HepG2 (cell line): ENCODE data around the gene OR2H1. TPM values are rescaled to one million over a fixed set of nuclear protein-coding genes. Genes with fewer than 3 reads are reported as not detected.

Source experiments
- ATAC-seq: fragments of 200-7000 bp; cut with Tn5 transposase; 3 replicates; pipeline ENCODE4 v1.9.1; 2020; ENCODE audit warnings: mild to moderate bottlenecking, moderate library complexity
- BruUV-seq: library from RNA; stranded (reverse); fragments of 400-500 nt; replicated peaks from 2 replicates; lab custom pipeline; 2021; lab: Mats Ljungman, UMichigan
- CTCF ChIA-PET: fragments of 300-600 bp; formaldehyde crosslinking; extraction: SDS; loops from one replicate; lab custom pipeline; 2021; ENCODE audit warnings: low total read pairs, inconsistent platforms, low intra/inter-chr PET ratio; lab: Yijun Ruan, JAX
- POLR2A ChIA-PET: fragments of 350-600 bp; sonication (Branson Sonifier 250); formaldehyde crosslinking; loops from one replicate; lab custom pipeline; 2020; ENCODE audit warnings: antibody characterized with exemption, inconsistent platforms; lab: Yijun Ruan, JAX
- DNase-seq: peaks from one replicate; pipeline ENCODE4 v3.0.0-alpha.2; 2015; ENCODE audit warnings: low spot score
- FAIRE-seq: peaks from 3 replicates; lab custom pipeline; 2011; peaks lifted over from hg19 to GRCh38; lab: Jason Lieb, UNC
- H2AFZ ChIP-seq: one replicate; pipeline ENCODE4 v1.6.1; 2011; ENCODE audit warnings: low read length, inconsistent platforms
- H3K27ac ChIP-seq: fragments of 300-600 bp; 3 replicates; pipeline ENCODE4 v1.8.0; 2011; ENCODE audit warnings: mixed run types, mild to moderate bottlenecking, mixed read lengths, low read length, inconsistent platforms; ENCODE audit not compliant: insufficient read depth; ENCODE audit errors: extremely low read length
- H3K27me3 ChIP-seq, 2 experiments: fragments of 200-600 bp in 1 of 2; 2 replicates in 1 of 2; 3 replicates in 1 of 2; pipeline versions ENCODE4 v1.6.0 to v1.8.0; 2011; ENCODE audit warnings: low read length in 2 of 2, mild to moderate bottlenecking in 2 of 2, moderate library complexity in 2 of 2, inconsistent platforms in 1 of 2; ENCODE audit not compliant: insufficient read depth in 2 of 2, control insufficient read depth in 1 of 2
- H3K36me3 ChIP-seq, 2 experiments: fragments of 200-600 bp in 1 of 2; replicated peaks in 1 of 2; 2 replicates in 1 of 2; 3 replicates in 1 of 2; pipeline versions ENCODE4 v1.5.1 to v1.8.0; 2011; ENCODE audit warnings: low read length in 2 of 2, inconsistent platforms in 1 of 2; ENCODE audit not compliant: insufficient read depth in 2 of 2, control insufficient read depth in 1 of 2
- H3K4me1 ChIP-seq: 2 replicates; pipeline ENCODE4 v1.5.1; 2012; ENCODE audit warnings: low read length, inconsistent platforms; ENCODE audit not compliant: insufficient read depth
- H3K4me2 ChIP-seq: 2 replicates; pipeline ENCODE4 v1.6.0; 2011; ENCODE audit warnings: low read depth, low read length, inconsistent platforms
- H3K4me3 ChIP-seq, 3 experiments: fragments of 200-600 bp in 1 of 3; sonication (generic), shearing (Covaris generic) in 1 of 3; replicated peaks in 1 of 3; 2 replicates each; pipeline ENCODE4 v1.5.1; 2011 to 2016; ENCODE audit warnings: low read length in 3 of 3, inconsistent platforms in 2 of 3, low read depth in 2 of 3, mild to moderate bottlenecking in 2 of 3, control low read depth in 1 of 3, mixed read lengths in 1 of 3; ENCODE audit not compliant: insufficient read depth in 1 of 3
- H3K79me2 ChIP-seq: one replicate; pipeline ENCODE4 v1.6.1; 2011; ENCODE audit warnings: low read length, inconsistent platforms; ENCODE audit not compliant: insufficient read depth
- H3K9ac ChIP-seq: 2 replicates; pipeline ENCODE4 v1.6.0; 2011; ENCODE audit warnings: mild to moderate bottlenecking, low read depth, low read length, inconsistent platforms; ENCODE audit not compliant: insufficient read depth
- H3K9me3 ChIP-seq: 2 replicates; pipeline ENCODE4 v1.5.1; 2012; ENCODE audit warnings: mild to moderate bottlenecking, low read length
- H4K20me1 ChIP-seq: 2 replicates; pipeline ENCODE4 v1.6.0; 2011; ENCODE audit warnings: inconsistent platforms, mild to moderate bottlenecking, low read length, moderate library complexity; ENCODE audit not compliant: insufficient read depth
- DR1 ChIP-seq: sonication (generic); formaldehyde crosslinking; IDR thresholded peaks from 2 replicates; pipeline ENCODE4 v1.8.0; 2021; ENCODE audit warnings: mild to moderate bottlenecking, missing genetic modification reagents, inconsistent platforms
- GPN1 ChIP-seq: sonication (generic); formaldehyde crosslinking; IDR thresholded peaks from 2 replicates; pipeline ENCODE4 v1.5.1; 2020; ENCODE audit warnings: missing genetic modification reagents, borderline replicate concordance
- HMG20A ChIP-seq: IDR thresholded peaks from 2 replicates; pipeline ENCODE4 v1.6.1; 2016; ENCODE audit warnings: borderline replicate concordance
- IKZF4 ChIP-seq: sonication (generic); formaldehyde crosslinking; IDR thresholded peaks from 2 replicates; pipeline ENCODE4 v1.5.1; 2020; ENCODE audit warnings: borderline replicate concordance, mild to moderate bottlenecking, low read depth, missing genetic modification reagents; ENCODE audit errors: not compliant biosample characterization
- MTF2 ChIP-seq: sonication (generic); formaldehyde crosslinking; IDR thresholded peaks from 2 replicates; pipeline ENCODE4 v1.5.0; 2020; ENCODE audit warnings: missing genetic modification reagents, borderline replicate concordance
- SIX1 ChIP-seq: sonication (generic); formaldehyde crosslinking; IDR thresholded peaks from 2 replicates; pipeline ENCODE4 v1.4.0; 2020; ENCODE audit warnings: missing genetic modification reagents, borderline replicate concordance
- ZNF33B ChIP-seq: sonication (generic); formaldehyde crosslinking; IDR thresholded peaks from 2 replicates; pipeline ENCODE4 v1.5.1; 2020; ENCODE audit warnings: mild to moderate bottlenecking, missing genetic modification reagents
- ZNF644 ChIP-seq: IDR thresholded peaks from 2 replicates; pipeline ENCODE4 v1.6.1; 2016; ENCODE audit warnings: low read depth
- ZNF749 ChIP-seq: sonication (generic); formaldehyde crosslinking; IDR thresholded peaks from 2 replicates; pipeline ENCODE4 v1.8.0; 2022; ENCODE audit warnings: mild to moderate bottlenecking, missing genetic modification reagents, moderate library complexity, borderline replicate concordance
- WGBS: methylation state at CpG from one replicate; pipeline ENCODE4 v1.1.6; 2017; ENCODE audit warnings: low lambda C conversion rate; 5-methylcytosine and 5-hydroxymethylcytosine counted together
- in situ Hi-C: cut with HindIII; loops from 2 replicates; pipeline ENCODE4 v1.10.0; 2017; ENCODE audit warnings: low pct_unique_long_range_greater_than_20kb; ENCODE audit not compliant: extremely low pct_ligation_motif_present
- intact Hi-C: fragments of 100-400 bp; cut with micrococcal nuclease; formaldehyde crosslinking; loops from one replicate; pipeline ENCODE4 v1.10.0; 2022; ENCODE audit not compliant: unreplicated experiment
- polyA plus RNA-seq, 8 experiments: library from polyadenylated mRNA; depleted of rRNA in 3 of 8; stranded (reverse) in 7 of 8; unstranded in 1 of 8; fragments of >200 nt; fragmentation: Illumina TruSeq in 4 of 8; extraction: Trizol in 4 of 8; gene quantifications; 2 replicates each; pipeline versions ENCODE4 v1.2.1 to v1.2.3, GENCODE V29; 2011 to 2016; ENCODE audit warnings: low read depth in 4 of 8, missing spikeins in 1 of 8, mixed read lengths in 1 of 8; ENCODE audit not compliant: insufficient read depth in 1 of 8
- total RNA-seq, 5 experiments: library from RNA; depleted of rRNA; stranded (reverse); fragments of >200 nt; fragmentation: Illumina TruSeq; extraction: Trizol; gene quantifications; 2 replicates each; pipeline ENCODE4 v1.2.3, GENCODE V29; 2016; ENCODE audit warnings: low read depth in 1 of 5
- TF ChIP-seq, protein P1 (sequence below): IDR thresholded peaks from 2 replicates; pipeline ENCODE4 v1.6.1; 2016; ENCODE audit warnings: control low read depth
- TF ChIP-seq, protein P2 (sequence below): sonication (generic); formaldehyde crosslinking; IDR thresholded peaks from 2 replicates; pipeline ENCODE4 v1.8.1; 2023; ENCODE audit warnings: missing genetic modification reagents, inconsistent platforms, borderline replicate concordance

Gene OR2H1
- total and polyA plus RNA-seq, 2 of the 13 experiments (the other 11 are each of a cell fraction or from before 2014, with no cell fraction given): 0.15 TPM; not detected in 1

DNA sequence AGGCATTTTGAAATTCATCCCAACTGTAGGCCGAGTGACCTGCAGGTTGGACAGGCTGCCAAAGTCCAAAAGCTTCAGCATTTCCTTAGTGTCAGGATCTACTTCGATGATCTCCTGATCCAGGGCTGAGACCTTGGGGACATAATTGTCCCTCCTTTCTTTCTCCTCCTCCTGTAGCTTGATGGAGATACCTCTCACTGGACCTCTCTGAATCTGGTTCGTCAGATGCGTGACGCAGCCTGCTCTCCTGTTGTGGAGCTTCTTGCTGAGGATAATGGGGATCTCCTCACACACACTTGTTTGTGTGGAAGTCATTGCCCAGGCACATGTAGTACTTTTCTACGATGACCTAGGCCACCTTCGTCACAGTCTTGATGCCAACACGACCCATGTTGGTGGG lies 32.3 kb downstream of the OR2H1 start:
- TF ChIP-seq DR1 (CRISPR knock-in tag): no peak
- TF ChIP-seq, protein P1, sequence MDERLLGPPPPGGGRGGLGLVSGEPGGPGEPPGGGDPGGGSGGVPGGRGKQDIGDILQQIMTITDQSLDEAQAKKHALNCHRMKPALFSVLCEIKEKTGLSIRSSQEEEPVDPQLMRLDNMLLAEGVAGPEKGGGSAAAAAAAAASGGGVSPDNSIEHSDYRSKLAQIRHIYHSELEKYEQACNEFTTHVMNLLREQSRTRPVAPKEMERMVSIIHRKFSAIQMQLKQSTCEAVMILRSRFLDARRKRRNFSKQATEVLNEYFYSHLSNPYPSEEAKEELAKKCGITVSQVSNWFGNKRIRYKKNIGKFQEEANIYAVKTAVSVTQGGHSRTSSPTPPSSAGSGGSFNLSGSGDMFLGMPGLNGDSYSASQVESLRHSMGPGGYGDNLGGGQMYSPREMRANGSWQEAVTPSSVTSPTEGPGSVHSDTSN (CRISPR knock-in tag): no peak
- no peak for TF ChIP-seq ZNF644 (CRISPR knock-in tag)
- TF ChIP-seq, protein P2, sequence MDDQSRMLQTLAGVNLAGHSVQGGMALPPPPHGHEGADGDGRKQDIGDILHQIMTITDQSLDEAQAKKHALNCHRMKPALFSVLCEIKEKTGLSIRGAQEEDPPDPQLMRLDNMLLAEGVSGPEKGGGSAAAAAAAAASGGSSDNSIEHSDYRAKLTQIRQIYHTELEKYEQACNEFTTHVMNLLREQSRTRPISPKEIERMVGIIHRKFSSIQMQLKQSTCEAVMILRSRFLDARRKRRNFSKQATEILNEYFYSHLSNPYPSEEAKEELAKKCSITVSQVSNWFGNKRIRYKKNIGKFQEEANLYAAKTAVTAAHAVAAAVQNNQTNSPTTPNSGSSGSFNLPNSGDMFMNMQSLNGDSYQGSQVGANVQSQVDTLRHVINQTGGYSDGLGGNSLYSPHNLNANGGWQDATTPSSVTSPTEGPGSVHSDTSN (CRISPR knock-in tag): no peak
- no peak for TF ChIP-seq MTF2 (CRISPR knock-in tag)
- TF ChIP-seq ZNF33B (CRISPR knock-in tag): no peak
- no TSS peak for BruUV-seq

DNA sequence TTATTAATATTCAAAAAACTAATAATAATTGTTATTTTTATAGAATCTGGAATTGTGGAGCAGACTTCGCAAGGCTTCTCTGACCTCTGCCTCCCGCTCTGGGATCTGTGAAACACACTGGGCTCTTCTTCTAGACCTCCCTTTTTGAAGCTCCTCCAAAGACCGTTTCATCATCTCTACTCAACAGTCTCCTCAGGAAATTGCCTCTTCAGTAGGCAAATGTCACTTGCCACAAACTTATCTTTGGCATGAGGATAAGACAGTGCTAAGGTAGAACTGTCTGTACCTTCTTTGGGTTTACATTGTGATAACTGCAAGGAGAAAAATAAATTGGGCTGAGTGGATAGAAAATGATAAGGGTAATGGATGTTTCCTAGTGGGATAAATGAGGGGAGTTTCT lies 33.1 kb downstream of the OR2H1 start:
- intact Hi-C loops (no loop called here), in situ Hi-C loops (no loop called here)
- H2AFZ ChIP-seq: no peak overlapping the region
- H3K9me3 ChIP-seq: no peaks in the 10 kb centered on the region
- BruUV-seq: no TSS peak
- no peak for ATAC-seq
- no peak overlapping the region for H3K4me2 ChIP-seq
- no peak overlapping the region for H3K4me3 ChIP-seq
- H3K27me3 ChIP-seq: no peaks in the 10 kb centered on the region
- no peak for DNase-seq
- WGBS: 28% methylated on average over 3 of the region's 3 CpGs
- POLR2A ChIA-PET: no interaction called here
- CTCF ChIA-PET: no interaction called here
- no peaks in the 10 kb centered on the region for H3K79me2 ChIP-seq
- H3K36me3 ChIP-seq: no peaks in the 10 kb centered on the region
- no peak overlapping the region for H3K27ac ChIP-seq
- H4K20me1 ChIP-seq: no peaks in the 10 kb centered on the region
- no peak overlapping the region for H3K9ac ChIP-seq
- H3K4me1 ChIP-seq: no peaks in the 10 kb centered on the region
- FAIRE-seq: no peak
- no peak for TF ChIP-seq ZNF749 (CRISPR knock-in tag)
- TF ChIP-seq GPN1 (CRISPR knock-in tag): no peak
- no peak for TF ChIP-seq HMG20A (CRISPR knock-in tag)
- TF ChIP-seq IKZF4 (CRISPR knock-in tag): no peak
- TF ChIP-seq SIX1 (CRISPR knock-in tag): no peak

More for the DNA sequence above, 32.3 kb downstream of the OR2H1 start:
- Histone ChIP-seq H2AFZ (no peak overlapping the region), H3K4me2 (no peak overlapping the region), H3K9me3 (no peaks in the 10 kb centered on the region), H3K79me2 (no peaks in the 10 kb centered on the region), H3K4me1 (no peaks in the 10 kb centered on the region), H3K27me3 (no peaks in the 10 kb centered on the region), H3K27ac (no peak overlapping the region), H3K4me3 (no peak overlapping the region), H3K36me3 (no peaks in the 10 kb centered on the region), H4K20me1 (no peaks in the 10 kb centered on the region), H3K9ac (no peak overlapping the region)
- CTCF ChIA-PET: no interaction called here
- 62% methylated on average over 8 of the region's 8 CpGs for WGBS
- no peak for DNase-seq
- intact Hi-C loops (no loop called here), in situ Hi-C loops (no loop called here)
- POLR2A ChIA-PET: no interaction called here
- no peak for ATAC-seq
- no peak for FAIRE-seq
